SIG-M5 treated with dmso at 0.1 percent for 504 hours (cell line): ENCODE results near the gene SLC11A2.

Experiments used
- DNase-seq: peaks from one replicate; lab custom pipeline; 2025; ENCODE audit not compliant: unreplicated experiment; lab: John Stamatoyannopoulos, UW

SLC11A2 gene

DNA sequence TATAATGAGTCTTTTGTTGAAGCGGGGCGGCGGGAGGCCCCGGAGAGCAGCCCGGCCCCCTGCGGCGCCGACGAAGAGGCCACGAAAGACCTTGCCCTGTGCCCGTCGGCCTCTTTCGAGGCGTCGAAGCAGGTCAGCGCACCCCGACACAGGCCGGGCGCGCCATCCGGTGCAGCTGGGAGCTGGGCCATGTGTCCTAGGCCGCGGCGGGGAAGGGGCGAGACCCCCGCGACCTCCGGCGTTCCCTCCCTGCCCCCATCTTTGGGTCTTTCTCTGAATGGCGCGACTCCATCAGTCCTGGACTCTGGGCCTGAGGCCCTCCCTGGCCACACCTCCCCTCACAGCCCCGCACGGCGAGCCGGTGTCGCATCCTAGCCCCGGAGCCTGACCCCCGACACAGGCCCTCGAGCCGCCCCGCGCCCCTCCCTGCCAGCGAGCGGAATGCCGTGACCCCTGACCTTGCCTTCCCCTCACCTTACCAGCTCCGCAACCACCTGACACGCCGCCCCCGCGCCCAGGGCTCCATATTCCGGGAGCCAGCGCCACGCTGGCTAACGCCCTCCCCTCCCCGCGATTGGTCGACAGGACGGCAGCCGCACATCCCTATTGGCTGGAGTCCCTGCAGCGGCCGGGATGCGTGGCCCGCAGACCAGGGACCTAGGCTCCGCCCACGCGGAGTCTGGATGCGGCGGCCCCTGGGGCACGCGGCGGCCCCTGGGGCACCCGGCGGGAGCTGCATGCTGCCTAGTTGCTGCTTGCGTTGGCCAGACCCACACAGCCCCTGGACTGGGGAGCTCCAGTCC, at the start of gene SLC11A2:
Gene SLC11A2, minus strand, starts transcription at position 549 of the 803 bp plus-strand sequence. CDS start 15,656 bp downstream, outside the sequence.
- DNase-seq = peak; percentile 95

DNA sequence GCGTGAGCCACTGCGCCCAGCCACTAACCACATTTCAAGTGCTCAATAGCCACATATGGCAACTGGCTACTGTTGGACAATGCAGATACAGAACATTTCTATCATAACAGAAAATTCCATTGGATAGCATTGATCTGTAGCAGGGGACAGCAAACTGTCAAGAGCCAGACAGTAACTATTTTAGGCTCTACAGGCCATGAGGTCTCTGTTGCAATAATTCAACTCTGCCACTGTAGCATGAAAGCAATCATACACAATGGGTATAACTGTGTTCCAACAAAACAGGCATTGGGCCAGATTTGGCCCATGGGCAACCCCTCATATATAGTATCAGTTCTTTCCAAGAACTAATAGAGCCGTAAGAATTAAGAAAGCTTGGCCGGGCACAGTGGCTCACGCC, 49.2 kb upstream of the SLC11A2 start:
- DNase-seq = no peak

DNA sequence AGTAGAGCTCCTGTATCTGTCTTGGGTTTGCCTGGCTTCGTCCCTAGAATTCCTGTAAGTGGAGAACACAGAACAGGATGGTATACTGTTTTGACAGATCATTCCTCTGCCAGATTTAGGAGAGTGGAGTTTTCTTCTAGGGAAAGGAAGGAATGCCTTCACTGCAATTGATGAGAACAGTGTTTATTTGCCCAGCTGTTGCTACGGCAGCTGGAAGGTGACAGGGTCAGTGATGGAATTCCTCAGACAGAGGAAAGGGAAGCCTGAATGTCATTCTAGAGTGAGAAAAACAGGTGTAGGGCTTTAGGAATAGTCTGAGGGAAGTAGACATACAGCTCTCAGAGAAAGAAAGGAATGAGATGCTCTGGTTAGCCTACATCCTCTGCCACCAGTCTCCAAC, 45.5 kb upstream of the SLC11A2 start:
- no peak for DNase-seq

DNA sequence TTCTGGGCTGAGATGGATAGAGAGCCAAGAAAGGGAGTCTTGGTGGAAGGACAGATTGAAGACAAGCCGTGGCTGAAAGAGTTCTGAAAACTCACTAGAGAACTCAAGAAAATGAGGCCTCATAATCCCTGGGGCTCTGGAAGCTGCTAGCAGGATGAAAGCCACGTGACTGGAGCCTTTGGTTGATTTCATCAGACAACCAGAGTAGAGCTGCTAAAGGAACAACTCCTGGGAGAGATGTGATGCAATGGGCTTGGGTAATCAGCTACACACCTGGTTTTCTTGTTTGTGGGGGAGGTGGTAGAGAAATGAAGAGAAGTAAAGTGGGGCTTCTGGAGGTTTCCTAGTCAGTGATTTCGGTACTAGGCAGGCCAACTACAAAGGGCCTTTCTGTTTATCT, 43.8 kb upstream of the SLC11A2 start:
- DNase-seq = peak; percentile 67

DNA sequence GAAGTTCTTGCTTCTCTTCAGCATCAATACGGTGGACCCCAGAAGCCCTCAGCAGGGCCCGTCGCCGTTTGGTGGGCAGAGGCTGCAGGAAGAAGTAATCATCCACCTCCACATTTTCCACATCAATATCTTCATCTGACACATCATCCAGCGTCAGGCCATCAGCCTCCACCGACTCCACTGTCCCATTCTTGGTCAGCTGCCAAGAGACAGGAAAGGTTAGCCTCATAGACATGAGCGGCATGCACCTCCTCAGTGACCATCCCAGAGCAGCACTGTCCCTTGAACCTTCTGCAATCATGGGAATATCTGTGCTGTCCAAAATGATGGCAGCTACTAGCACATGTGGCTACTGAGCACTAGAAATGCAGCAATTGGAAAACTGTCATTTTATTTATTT, 41.6 kb upstream of the SLC11A2 start:
- no peak for DNase-seq

DNA sequence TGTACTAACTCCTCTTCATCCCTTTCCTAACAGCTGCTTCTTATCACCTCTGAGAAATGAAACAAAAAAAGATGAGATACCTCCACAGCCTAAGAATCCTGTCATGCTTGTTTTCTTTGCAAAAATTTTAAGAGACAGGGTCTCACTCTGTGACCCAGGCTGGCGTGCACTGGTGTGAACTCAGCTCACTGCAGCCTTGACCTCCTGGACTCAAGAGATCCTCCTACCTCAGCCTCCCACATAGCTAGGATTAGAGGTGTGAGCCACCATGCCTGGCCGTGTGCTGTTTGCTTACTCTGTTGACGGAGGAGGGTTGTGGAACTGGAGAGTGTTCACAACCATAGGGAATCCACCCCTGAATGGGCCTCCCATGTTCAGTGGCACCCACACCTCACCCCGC, 41.0 kb upstream of the SLC11A2 start:
- no peak for DNase-seq

DNA sequence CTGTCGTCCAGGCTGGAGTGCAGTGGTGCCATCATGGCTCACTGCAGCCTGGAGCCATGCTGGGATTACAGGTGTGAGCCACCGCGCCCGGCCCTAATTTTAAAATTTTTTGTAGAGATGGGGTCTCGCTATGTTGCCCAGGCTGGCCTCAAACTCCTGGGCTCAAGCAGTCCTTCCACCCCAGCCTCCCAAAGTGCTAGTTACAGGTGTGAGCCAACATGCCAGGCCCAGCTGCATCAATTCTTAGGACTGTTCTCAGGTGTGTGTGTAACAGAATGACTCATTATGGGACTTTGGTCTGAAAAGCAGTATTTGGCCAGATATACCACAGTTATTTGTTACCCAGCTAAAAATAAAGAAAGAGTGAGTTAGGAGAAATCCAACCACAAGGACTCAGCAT, 39.3 kb upstream of the SLC11A2 start:
- DNase-seq = no peak

DNA sequence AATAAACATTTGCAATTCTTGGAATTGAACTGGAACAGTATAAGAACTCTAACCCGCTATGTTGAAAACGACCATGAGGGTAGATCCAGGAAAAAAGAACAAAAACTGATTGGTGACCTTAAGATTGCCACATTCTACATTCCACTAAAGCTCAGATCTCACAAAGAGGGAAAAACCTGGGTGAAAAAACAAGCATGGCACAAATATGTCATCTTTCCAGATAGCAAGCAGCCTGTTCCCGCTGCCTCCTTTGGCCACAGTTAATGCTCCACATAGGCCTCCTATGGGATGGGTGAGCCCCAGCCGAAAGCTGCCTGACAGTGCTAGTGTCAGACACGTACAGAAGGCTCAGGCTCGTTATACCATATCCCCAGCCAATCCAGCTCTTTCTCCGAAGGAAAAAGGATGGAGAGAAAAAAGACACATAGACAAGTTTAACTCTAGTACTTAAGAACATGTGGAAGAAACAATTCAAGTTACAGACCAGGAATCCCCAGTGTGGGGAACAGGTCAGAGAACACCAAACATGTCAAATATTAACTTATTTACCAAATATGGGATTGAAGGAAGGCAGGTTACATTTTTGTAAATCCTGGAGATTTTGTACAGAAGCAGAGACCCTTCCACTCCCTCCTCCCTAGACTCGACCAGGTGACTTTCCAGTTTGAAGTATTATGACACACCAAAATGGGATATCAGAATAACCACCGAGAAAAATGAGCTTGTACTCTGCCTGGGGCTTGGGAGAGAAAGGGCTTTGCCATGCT, 36.6 kb upstream of the SLC11A2 start:
- no peak for DNase-seq

DNA sequence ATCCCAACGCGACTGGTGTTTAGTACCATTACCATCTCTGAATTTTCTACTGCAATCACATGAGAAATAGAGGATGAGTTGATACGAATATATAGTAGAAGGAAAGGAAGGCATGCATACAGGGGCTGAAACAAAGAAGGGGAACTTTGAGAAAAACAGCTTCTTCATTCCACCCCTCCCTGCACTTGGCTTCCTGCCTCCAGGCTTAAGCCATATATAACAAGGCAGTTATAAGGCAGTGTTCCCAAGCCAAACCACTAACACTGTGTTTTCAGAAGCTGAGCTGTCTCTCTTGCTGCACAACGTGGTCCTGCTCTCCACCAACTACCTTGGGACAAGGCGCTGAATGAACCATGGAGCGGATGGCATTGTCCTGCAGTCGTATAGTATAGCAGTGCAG, 32.9 kb upstream of the SLC11A2 start:
- DNase-seq = no peak

DNA sequence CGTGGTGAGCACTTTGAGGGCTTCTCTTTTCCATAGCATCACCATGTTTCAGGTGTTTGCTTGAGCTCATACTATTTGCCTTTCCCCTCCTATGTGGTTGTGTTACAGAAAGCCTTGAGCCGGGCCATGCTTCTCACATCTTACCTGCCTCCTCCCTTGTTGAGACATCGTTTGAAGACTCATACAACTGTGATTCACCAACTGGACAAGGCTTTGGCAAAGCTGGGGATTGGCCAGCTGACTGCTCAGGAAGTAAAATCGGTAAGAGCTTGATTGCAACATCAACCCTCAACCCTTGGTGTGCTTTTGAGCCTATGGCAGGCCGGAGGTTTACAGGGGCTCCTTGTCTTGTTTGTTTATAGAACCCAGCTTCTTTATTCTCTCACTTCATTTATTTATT, 30.1 kb upstream of the SLC11A2 start:
- DNase-seq = peak; percentile 49

DNA sequence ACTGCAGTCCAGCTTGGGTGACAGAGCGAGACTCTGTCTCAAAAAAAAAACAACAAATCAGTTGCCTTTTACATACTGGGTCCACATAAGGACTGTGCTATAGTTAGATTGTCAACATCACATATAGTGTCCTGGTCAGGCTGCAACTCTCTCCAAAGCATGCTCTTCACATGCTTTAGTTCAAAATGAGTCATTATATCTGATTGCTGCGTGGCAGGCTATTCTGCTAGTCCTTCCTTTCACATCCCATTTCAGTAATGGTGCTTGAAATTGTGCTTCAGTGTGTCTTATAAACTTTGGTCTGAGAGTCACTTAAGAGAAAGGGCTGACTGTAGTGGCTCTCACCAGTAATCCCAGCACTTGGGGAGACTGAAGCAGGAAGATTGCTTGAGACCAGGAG, 28.9 kb upstream of the SLC11A2 start:
- DNase-seq = no peak

DNA sequence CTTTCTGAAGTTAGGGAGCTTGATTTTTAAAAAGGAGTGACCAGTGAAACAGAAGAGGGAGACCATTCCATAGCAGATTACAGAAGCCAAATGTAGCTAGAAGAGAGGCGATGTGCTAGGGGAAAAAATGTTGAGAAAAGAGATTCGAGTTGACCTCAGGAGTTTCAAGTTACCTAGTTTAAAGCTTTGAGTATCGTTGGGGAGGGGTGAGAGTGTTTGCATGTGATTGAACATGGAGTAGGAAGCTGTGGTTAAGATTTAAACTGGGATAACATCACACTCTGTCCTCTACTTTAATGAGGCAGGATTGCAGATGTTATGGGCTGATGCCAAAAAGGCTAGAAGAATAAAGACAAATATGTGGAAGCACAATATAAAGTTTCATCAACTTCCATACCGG, 25.6 kb upstream of the SLC11A2 start:
- no peak for DNase-seq

DNA sequence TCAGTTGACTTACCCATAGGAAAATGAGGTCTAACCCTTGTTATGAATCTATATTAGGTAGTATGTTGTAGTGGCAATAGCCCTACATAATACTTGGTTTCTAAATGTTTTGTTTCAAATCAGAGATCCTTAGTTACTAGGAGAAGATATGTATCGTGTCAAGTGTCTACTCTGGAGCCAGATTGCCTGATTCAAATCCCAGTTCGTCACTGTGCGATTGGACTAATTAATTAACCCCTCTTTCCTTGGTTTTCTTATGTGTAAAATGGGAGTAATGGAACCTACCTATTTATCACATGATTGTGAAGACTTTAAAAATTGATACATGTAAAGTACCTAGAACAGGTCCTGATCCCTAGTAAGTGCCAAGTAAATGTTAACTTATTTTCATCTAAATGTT, 23.3 kb upstream of the SLC11A2 start:
- DNase-seq = no peak

DNA sequence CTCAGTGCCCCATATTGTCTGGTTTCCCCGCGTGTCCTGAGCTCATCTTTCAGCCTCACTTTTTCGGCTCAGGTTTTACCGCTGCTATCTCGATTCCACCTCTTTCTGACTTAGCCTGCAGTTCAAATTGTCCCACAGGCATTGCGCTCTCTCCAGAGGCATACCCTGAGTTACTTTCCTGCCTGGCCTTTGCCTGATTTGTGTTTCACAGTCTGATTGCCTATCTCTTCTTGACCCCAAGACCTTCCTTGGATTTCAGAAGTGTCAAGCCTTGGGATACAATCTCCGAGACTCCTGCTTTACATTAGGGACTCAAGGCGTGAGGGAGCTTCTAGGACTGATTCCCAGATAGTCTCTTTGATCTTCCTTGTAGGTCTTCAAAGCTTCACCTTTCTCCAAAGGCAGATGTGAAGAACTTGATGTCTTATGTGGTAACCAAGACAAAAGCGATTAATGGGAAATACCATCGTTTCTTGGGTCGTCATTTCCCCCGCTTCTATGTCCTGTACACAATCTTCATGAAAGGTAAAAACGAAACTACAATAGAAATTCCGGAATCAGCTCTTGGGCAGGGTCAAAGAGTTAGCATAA, 22.6 kb upstream of the SLC11A2 start:
- no peak for DNase-seq

DNA sequence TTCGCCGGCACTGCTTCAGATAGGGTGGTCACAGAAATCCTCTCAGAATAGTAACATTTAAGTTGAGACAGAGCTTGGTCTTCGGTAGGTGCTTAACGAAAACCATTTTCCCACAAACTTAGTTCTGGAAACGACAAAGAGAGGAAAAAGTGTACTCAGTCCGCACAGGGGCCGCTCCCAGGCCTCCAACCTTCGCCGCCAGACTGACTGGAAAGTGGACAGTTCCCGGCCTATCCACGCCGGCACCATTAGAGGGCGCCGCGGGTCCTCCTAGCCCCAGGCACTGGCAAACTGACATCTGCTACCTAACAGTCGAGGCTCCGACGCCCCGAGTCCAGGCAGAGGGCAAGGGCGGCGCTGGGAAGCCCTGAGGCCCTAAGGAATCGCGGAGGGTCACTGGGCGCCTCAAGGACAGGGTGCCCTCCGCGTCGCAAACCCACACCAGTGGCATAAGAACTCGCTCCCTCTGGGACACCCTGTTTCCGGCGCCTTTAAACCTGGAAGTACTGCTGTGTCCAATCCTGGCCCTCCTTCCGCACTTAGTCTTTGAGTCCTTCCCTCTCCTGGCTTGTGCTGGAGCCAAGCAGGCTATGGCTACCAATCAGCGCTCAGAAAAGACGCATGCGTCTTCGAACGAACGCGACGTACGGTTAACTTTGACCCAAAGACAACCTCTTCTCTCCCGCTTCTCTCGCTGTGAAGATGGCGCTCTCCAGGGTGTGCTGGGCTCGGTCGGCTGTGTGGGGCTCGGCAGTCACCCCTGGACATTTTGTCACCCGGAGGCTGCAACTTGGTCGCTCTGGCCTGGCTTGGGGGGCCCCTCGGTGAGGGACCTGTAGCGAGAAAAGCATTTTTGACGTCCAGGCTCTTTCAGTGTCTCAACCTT, 21.7 kb upstream of the SLC11A2 start, which contains the start of gene LETMD1:
Gene LETMD1, plus strand, starts transcription at position 673 of the 886 bp plus-strand sequence. Its CDS starts 30 bp downstream, at position 703.
- DNase-seq = peak; percentile 99

DNA sequence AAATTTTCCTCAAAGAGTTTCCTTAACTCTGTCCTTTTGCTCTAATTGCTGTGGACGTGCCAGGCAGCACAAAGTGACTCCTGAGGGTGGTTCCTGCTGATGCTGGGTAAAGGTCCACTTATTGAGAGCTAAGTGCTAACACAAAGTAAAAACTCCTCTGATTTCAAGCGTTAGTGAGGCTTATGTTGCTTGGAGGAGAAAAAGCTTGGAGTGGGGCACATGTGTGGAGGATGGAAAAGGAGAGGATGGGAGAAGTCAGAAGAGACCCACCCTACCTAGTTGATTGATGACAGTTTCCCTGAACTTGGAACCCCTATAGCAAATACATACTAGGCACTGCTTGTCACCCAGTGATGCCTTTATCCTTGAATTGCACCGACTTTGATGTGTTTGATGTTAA, 10.1 kb upstream of the SLC11A2 start:
- no peak for DNase-seq

DNA sequence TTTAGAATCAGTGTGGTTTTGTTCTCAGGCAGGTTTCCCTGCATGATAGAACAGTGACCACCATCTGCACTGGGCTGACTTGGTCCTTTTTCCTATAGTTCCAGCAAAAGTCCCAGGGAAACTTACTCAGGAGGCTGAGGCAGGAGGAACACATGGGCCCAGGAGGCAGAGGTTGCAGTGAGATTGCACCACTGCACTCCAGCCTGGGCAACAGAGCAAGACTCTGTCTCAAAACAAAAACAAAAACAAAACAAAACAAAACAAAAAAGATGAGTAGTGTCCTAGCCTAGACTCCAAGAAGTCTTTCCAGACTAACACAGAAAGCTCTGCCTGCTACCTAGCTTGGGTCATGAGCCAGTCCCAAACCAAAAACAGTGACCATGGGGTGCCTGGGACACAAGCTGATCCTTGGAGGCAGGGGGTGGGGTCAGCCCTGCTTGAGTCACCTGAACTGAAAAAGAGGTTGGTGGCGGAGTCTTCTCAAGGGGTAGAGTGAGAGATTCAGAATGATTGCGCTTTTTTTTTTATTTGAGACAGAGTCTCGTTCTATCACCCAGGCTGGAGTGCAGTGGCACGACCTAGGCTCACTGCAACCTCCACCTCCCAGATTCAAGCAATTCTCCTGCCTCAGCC, 7.4 kb upstream of the SLC11A2 start:
- no peak for DNase-seq

DNA sequence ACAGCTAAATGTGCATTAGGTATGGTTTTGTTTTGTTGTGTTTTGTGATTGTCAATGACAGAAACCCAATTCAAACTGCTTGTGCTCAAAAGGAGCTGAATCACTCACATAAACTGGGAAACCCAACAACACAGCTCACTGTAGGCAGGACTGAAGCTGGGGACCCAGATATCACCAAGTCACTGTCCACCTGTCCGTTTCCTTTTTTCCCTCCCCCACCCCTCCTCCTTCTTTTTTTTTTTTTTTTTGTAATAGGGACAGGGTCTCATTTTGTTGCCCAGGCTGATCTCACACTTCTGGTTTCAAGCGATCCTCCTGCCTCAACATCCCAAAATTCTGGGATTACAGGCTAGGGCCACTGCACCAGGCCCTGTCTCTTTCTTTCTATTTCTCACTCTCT, 6.9 kb upstream of the SLC11A2 start:
- no peak for DNase-seq

DNA sequence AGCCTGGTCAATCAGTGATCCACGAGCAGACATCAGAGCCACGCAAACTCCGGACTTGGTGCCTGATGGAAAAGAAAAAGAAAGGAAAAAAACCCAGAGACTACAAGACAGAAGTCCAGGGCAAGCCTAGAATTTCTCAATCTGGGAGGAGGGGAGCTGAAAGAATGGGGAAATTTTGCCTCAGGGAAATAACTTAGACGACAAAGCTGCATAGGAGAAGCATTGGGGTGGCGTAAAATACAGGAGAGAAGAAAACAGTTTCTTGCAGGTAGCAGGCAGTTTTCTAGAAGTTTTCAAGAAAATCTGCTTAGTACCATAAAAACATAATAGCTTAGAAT, 2.6 kb upstream of the SLC11A2 start:
- no peak for DNase-seq

DNA sequence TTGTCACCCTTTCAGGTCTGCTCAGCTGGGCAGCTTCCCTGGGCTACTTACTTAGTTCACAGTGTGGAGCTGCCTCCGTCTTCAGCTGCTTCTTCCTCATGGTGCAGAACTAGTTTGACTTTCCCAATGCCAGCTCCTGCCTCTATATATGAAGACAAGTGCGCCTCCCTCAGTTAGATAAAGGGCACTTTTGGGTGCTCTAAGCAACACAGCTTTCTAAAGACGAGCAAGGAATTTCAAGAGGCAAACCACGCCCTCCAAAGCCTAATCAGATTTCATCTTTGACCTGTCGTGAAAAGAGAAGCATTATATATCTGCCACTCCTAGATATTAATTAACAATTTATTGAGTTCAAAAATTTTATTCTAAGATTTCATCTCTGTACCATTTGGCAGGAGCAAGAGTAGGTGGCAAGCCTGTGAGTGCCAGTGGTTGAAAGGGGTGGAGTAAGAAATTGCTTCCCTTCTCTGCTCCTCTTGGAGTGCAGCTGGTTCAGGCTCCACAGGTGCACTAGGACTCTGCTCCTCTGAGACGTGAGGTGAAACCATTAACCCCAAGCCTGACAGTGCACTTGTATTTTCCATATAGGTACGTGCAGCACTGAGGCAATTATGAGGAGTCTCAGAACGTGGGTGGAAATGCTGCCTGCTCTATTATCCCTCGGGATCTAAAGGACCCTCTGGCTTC, 2.1 kb upstream of the SLC11A2 start:
- peak; percentile 94 for DNase-seq
